Activated CD4-positive, alpha-beta T cell treated with anti-CD3 and anti-CD28 coated beads for 48 hours (primary cell): Measurements from ENCODE around the gene NHERF1.
A peak's percentile ranks its signal among the peaks of the same experiment; 100 is the strongest.

Experiments
- DNase-seq: peaks from one replicate; pipeline ENCODE4 v3.0.0-alpha.2; 2020

The NHERF1 gene

GRCh38 chr17:74790161-74791058, 42.0 kb downstream of the NHERF1 start:
- no peak for DNase-seq

- DNase-seq = no peak
Measured at GRCh38 chr17:74792586-74793105, 44.2 kb downstream of the NHERF1 start.

- no peak for DNase-seq
Measured at GRCh38 chr17:74795327-74796020, 47.0 kb downstream of the NHERF1 start.

GRCh38 chr17:74796211-74796610, 47.8 kb downstream of the NHERF1 start:
- DNase-seq = no peak

- DNase-seq = no peak
Measured at GRCh38 chr17:74796866-74797265, 48.4 kb downstream of the NHERF1 start.

- DNase-seq = no peak
Measured at GRCh38 chr17:74797824-74798223, 49.4 kb downstream of the NHERF1 start.

GRCh38 chr17:74798239-74798707, 49.8 kb downstream of the NHERF1 start:
- DNase-seq = no peak

GRCh38 chr17:74799097-74799496, 50.7 kb downstream of the NHERF1 start:
- no peak for DNase-seq

- no peak for DNase-seq
Measured at GRCh38 chr17:74800531-74800930, 52.1 kb downstream of the NHERF1 start.

GRCh38 chr17:74801896-74802295, 53.5 kb downstream of the NHERF1 start:
- DNase-seq = no peak

- no peak for DNase-seq
Measured at GRCh38 chr17:74803388-74803930, 55.0 kb downstream of the NHERF1 start.

GRCh38 chr17:74803971-74804370, 55.5 kb downstream of the NHERF1 start:
- DNase-seq = no peak

- DNase-seq = no peak
Measured at GRCh38 chr17:74804683-74805082, 56.3 kb downstream of the NHERF1 start.

- no peak for DNase-seq
Measured at GRCh38 chr17:74805591-74805991, 57.2 kb downstream of the NHERF1 start.

- DNase-seq = no peak
Measured at GRCh38 chr17:74806334-74806733, 57.9 kb downstream of the NHERF1 start.

- DNase-seq = no peak
Measured at GRCh38 chr17:74807441-74807840, 59.0 kb downstream of the NHERF1 start.

GRCh38 chr17:74807925-74808324, 59.5 kb downstream of the NHERF1 start:
- DNase-seq = no peak

GRCh38 chr17:74808714-74809430, 60.4 kb downstream of the NHERF1 start:
- DNase-seq = no peak

GRCh38 chr17:74810699-74811485, 62.5 kb downstream of the NHERF1 start:
- no peak for DNase-seq

- no peak for DNase-seq
Measured at GRCh38 chr17:74812109-74813009, 63.9 kb downstream of the NHERF1 start.

- peak; percentile 9 for DNase-seq
Measured at GRCh38 chr17:74814453-74814852, 66.0 kb downstream of the NHERF1 start.
